Cardiac muscle cell (in vitro differentiated cells and primary cell): Measurements from ENCODE around the gene GATD1. TPM values are rescaled to one million over a fixed set of nuclear protein-coding genes. Genes with fewer than 3 reads are reported as not detected.
A peak's percentile ranks its signal among the peaks of the same experiment; 100 is the strongest.
"Not testable (repeated sequence)": the region's sequence is repeated elsewhere in the genome, so short reads cannot be mapped to it uniquely, and the experiment has no call there.

Source experiments
- DNase-seq, 2 donors: peaks; one replicate each; pipeline versions ENCODE4 v3.0.0 to v3.0.0-alpha.2; 2010 to 2017; ENCODE audit warnings: low read depth in 1 of 2, low spot score in 1 of 2
- H3K27ac ChIP-seq: fragments of 200-600 bp; sonication (generic); 2 replicates; pipeline ENCODE4 v1.5.1; 2016
- H3K27me3 ChIP-seq: fragments of 200-600 bp; sonication (generic); 2 replicates; pipeline ENCODE4 v1.6.0; 2016; ENCODE audit warnings: control low read depth
- H3K36me3 ChIP-seq: fragments of 200-600 bp; sonication (generic); 2 replicates; pipeline ENCODE4 v1.5.1; 2016; ENCODE audit warnings: control low read depth
- H3K4me1 ChIP-seq: fragments of 200-600 bp; sonication (generic); 2 replicates; pipeline ENCODE4 v1.8.1; 2017; ENCODE audit warnings: low read depth, mild to moderate bottlenecking, mixed run types
- H3K4me3 ChIP-seq: fragments of 200-600 bp; sonication (generic); 2 replicates; pipeline ENCODE4 v1.5.1; 2016; ENCODE audit warnings: mild to moderate bottlenecking
- H3K9me3 ChIP-seq: fragments of 200-600 bp; sonication (generic); 2 replicates; pipeline ENCODE4 v1.5.1; 2017; ENCODE audit warnings: low read depth, mild to moderate bottlenecking, control low read depth
- polyA plus RNA-seq: library from polyadenylated mRNA; unstranded; fragments of >200 nt; fragmentation: Nextera tagmentation; extraction: Ambion mirVana; gene quantifications from 2 replicates; pipeline ENCODE4 v1.2.1, GENCODE V29; 2016
- total RNA-seq: library from RNA; depleted of rRNA; stranded (reverse); fragments of >200 nt; gene quantifications from 2 replicates; pipeline ENCODE4 v1.2.3, GENCODE V29; 2016
- TF ChIP-seq, protein P1 (sequence below): IDR thresholded peaks from 2 replicates; pipeline ENCODE4 v1.5.1; 2012; ENCODE audit warnings: low read depth, mild to moderate bottlenecking, low read length

The GATD1 gene
- total and polyA plus RNA-seq, 2 experiments from 2014 or later, result 60.4 to 64.1 TPM

DNA sequence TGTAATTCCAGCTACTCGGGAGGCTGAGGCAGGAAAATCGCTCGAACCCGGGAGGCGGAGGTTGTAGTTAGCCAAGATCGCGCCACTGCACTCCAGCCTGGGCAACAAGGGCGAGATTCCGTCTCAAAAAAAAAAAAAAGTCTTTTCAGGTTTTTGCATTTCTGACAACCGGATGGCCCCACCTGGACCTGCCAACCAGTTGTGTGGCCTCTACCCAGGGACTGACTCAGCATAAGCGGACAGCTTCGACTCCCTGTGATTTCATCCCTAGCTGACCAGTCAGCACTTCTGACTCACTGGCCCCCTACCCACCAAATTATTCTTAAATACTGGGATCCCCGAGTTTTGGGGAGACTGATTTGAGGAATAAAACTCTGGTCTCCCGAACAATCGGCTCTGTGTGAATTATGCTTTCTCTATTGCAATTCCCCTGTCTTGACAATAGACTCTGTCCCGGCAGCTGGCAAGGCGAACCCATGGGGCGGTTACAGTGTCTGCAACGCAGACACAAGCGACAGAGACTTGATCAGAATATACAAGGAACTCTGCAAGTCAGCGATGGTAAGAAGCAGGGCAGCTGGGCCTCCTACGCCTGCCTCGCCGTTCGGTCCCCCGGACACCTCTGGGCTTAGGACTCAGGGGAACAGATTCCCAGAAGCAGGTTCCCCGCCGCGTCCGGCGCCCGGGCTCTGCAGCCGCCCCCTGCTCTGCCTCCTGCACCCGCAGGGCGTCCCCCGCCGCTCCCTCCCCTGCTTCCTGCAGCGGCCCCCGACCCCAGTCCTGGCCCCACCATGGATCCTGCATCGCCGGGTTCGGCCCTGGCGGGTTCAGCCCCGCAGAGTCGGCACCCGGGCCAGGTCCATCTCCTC is 30.8 kb downstream of the GATD1 start:
- Histone ChIP-seq H3K4me1 (peaks cover 9% of the 10 kb centered on the region), H3K27me3 (no peaks in the 10 kb centered on the region), H3K4me3 (peak overlapping the region; percentile 91), H3K27ac (peak overlapping the region; percentile 82), H3K9me3 (no peaks in the 10 kb centered on the region), H3K36me3 (no peaks in the 10 kb centered on the region)
- peak in 1 of 2 donors; percentile 56 for DNase-seq
- TF ChIP-seq, protein P1, sequence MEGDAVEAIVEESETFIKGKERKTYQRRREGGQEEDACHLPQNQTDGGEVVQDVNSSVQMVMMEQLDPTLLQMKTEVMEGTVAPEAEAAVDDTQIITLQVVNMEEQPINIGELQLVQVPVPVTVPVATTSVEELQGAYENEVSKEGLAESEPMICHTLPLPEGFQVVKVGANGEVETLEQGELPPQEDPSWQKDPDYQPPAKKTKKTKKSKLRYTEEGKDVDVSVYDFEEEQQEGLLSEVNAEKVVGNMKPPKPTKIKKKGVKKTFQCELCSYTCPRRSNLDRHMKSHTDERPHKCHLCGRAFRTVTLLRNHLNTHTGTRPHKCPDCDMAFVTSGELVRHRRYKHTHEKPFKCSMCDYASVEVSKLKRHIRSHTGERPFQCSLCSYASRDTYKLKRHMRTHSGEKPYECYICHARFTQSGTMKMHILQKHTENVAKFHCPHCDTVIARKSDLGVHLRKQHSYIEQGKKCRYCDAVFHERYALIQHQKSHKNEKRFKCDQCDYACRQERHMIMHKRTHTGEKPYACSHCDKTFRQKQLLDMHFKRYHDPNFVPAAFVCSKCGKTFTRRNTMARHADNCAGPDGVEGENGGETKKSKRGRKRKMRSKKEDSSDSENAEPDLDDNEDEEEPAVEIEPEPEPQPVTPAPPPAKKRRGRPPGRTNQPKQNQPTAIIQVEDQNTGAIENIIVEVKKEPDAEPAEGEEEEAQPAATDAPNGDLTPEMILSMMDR, result no peak

DNA sequence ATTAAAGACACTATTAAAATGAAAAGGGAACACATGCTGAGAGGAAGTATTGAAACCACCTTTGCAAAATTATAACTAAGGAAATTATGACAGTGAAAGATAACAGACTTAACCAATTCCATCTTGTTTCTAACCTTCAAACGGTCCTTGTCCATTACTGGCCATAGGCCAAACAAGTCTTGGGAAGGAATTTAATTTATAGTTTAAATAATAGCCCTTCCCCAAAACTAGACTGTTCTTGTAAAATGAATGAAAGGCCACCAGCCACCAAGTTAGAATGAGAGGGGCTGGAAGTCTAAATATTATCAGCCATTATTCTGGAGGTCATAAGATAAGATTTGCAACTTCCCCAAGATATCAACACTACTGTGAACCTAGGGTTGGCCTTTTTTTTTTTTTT is 31.9 kb downstream of the GATD1 start:
- no peaks in the 10 kb centered on the region for H3K27me3 ChIP-seq
- H3K9me3 ChIP-seq, result no peaks in the 10 kb centered on the region
- no peak overlapping the region for H3K27ac ChIP-seq
- H3K36me3 ChIP-seq, result no peaks in the 10 kb centered on the region
- TF ChIP-seq, protein P1, result no peak
- peaks cover 9% of the 10 kb centered on the region for H3K4me1 ChIP-seq
- H3K4me3 ChIP-seq, result no peak overlapping the region
- no peak for DNase-seq

DNA sequence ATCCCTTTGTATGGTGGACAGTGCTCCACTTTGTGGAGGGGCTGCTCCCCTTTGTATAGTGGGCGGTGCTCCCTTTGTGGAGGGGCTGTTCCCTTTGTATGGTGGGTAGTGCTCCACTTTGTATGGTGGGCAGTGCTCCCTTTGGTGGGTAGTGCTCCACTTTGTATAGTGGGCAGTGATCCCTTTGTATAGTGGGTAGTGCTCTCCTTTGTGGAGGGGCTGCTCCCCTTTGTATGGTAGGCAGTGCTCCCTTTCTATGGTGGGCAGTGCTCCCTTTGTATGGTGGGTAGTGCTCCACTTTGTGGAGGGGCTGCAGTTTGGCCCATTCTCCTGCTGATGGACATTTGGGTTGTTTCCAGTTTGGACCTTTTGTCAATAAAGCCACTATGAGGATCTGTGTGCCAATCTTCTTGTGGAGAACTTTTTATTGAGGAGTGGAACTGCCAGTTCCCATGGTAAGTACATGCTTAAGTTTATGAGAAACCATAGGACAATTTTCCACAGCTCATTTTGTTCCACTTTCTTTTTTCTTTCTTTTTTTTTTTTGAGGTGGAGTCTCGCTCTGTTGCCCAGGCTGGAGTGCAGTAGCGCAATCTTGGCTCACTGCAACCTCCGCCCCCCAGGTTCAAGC is 34.6 kb downstream of the GATD1 start:
- H3K27ac ChIP-seq, result no peak overlapping the region
- H3K27me3 ChIP-seq, result no peaks in the 10 kb centered on the region
- H3K36me3 ChIP-seq, result no peaks in the 10 kb centered on the region
- no peak overlapping the region for H3K4me3 ChIP-seq
- TF ChIP-seq, protein P1, result no peak
- H3K4me1 ChIP-seq, result no peaks in the 10 kb centered on the region
- H3K9me3 ChIP-seq, result no peaks in the 10 kb centered on the region
- no peak for DNase-seq

DNA sequence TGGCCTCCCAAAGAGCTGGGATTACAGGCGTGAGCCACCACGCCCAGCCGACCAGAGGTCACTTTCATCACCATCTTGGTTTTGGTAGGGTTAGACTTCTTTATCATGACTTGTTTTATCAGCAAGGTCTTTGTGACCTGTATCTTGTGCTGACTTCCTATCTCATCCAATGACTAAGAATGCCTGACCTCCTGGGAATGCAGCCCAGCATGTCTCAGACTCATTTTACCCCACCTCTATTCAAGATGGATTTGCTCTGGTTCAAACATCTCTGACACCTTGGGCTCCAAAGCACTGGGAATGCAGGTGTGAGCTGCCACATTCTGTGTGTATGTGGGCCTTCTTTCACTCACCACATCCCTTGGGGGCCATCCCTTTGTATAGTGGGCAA is 35.1 kb downstream of the GATD1 start:
- Histone ChIP-seq H3K4me1 (no peaks in the 10 kb centered on the region), H3K36me3 (no peaks in the 10 kb centered on the region), H3K9me3 (no peaks in the 10 kb centered on the region), H3K27ac (no peak overlapping the region), H3K4me3 (no peak overlapping the region), H3K27me3 (no peaks in the 10 kb centered on the region)
- no peak for DNase-seq
- TF ChIP-seq, protein P1, result no peak

DNA sequence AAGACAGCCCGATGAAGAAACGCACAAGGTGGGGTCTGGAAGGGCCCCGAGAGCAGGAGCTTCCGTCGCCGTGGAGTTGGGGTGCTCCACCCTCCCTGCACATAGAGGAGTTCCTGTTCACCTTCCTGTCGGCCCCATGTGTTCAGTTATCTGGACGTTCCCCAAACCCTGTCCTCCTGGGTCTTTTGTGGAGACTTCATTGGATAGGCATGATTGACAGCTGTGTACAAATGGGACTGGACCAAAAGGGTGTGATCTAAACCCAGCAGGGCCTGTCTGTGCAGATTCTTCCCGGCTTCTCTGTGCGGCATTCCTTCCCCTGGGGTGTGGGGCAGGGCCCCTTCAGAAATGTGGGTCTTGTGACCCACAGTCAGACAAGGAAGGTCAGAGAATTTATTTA is 39.4 kb downstream of the GATD1 start:
- not testable (repeated sequence) for DNase-seq, H3K4me3 ChIP-seq

DNA sequence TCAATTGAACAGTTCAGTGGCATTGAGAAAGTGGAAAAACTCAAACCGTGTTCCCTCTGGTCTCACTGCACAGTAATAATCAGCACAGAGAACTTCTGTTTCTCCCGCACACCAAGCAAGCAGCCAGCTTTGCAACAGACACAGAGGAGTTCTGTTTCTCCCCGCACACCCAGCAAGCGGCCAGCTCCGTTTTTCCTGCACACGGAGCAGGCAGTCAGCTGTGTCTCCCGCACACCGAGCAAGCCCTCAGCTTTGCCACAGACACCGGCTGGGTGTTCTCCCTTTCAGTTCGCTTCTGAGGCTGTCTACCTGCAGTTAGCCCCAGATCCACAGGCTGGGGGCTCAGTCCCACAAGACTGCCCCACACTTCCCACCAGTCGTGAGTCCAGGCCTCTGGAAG is 39.9 kb downstream of the GATD1 start:
- Histone ChIP-seq H3K36me3 (no peaks in the 10 kb centered on the region), H3K9me3 (no peaks in the 10 kb centered on the region), H3K4me3 (no peak overlapping the region), H3K27ac (no peak overlapping the region), H3K4me1 (no peaks in the 10 kb centered on the region), H3K27me3 (no peaks in the 10 kb centered on the region)
- DNase-seq, result no peak
- TF ChIP-seq, protein P1, result no peak

More for the DNA sequence above, 39.4 kb downstream of the GATD1 start:
- not testable (repeated sequence) for H3K27me3 ChIP-seq, H3K4me1 ChIP-seq, H3K36me3 ChIP-seq, H3K9me3 ChIP-seq, H3K27ac ChIP-seq

DNA sequence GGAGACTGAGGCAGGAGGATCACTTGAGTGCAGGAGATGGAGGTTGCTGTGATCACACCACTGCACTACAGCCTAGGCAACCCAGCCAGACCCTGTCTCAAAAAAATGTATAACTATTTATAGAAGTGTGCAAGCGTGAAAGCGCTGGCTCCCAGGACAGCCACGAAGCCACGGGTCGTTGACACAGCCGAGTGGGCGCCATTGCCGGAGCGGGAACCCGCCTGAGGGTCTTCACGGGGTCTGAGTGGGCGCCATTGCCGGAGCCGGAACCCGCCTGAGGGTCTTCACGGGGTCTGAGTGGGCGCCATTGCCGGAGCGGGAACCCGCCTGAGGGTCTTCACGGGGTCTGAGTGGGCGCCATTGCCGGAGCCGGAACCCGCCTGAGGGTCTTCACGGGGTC is 42.7 kb downstream of the GATD1 start:
- not testable (repeated sequence) for H3K27me3 ChIP-seq, H3K4me1 ChIP-seq, DNase-seq, H3K4me3 ChIP-seq, H3K27ac ChIP-seq, H3K9me3 ChIP-seq, H3K36me3 ChIP-seq
